Measurements from ENCODE around the gene PIANP.
A peak's percentile ranks its signal among the peaks of the same experiment; 100 is the strongest.
"Not testable (repeated sequence)": the region's sequence is repeated elsewhere in the genome, so short reads cannot be mapped to it uniquely, and the experiment has no call there.

Gene PIANP

DNA sequence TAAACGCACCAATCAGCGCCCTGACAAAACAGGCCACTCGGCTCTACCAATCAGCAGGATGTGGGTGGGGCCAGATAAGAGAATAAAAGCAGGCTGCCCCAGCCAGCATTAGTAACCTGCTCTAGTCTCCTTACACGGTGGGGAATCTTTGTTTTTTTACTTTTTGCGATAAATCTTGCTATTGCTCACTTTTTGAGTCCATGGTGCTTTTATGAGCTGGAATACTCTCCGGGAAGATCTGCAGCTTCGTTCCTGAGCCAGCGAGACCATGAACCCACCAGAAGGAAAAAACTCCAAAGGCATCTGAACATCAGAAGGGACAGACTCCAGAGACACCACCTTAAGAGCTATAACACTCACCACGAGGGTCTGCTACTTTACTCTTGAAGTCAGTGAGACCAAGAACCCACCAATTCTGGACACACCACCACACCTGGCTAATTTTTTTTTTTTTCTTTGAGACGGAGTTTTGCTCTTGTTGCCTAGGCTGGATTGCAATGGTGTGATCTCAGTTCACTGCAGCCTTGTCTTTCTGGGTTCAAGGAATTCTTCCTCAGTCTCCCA is 16.3 kb upstream of the PIANP start:
- Histone ChIP-seq H2BK12ac (ENCODE audit: low read length) (no peak overlapping the region), H2BK120ac (ENCODE audit: insufficient read depth, low read length, poor library complexity) (no peak overlapping the region), H3K79me2 (ENCODE audit: control insufficient read depth, insufficient read depth, low read length, poor library complexity) (no peaks in the 10 kb centered on the region), H3K27ac (ENCODE audit: low read depth, low read length) (no peak overlapping the region), H3K4me3 (ENCODE audit: low read depth, low read length) (no peak overlapping the region), H3K18ac (ENCODE audit: low read length) (no peak overlapping the region), H3K36me3 (ENCODE audit: control insufficient read depth in 1 of 2, insufficient read depth in 2 of 2, low read length in 2 of 2) (no peaks in the 10 kb centered on the region), H3K9ac (ENCODE audit: low read length) (peak overlapping the region; percentile 22), H3K4me2 (ENCODE audit: low read length) (no peak overlapping the region), H3K27me3 (ENCODE audit: insufficient read depth, low read length) (no peaks in the 10 kb centered on the region), H4K91ac (ENCODE audit: low read depth, low read length) (no peak overlapping the region), H3K4me1 (ENCODE audit: control insufficient read depth in 1 of 2, insufficient read depth in 2 of 2, low read length in 2 of 2) (no peaks in the 10 kb centered on the region), H2AK5ac (ENCODE audit: low read length) (no peak overlapping the region), H4K12ac (ENCODE audit: low read depth, low read length) (no peak overlapping the region), H3K23ac (ENCODE audit: low read length) (no peak overlapping the region), H2AFZ (ENCODE audit: insufficient read depth, low read length, poor library complexity) (no peak overlapping the region), H3K14ac (ENCODE audit: low read length) (no peak overlapping the region), H3K4ac (ENCODE audit: low read depth, low read length) (no peak overlapping the region), H4K8ac (ENCODE audit: low read depth, low read length) (no peak overlapping the region), H2BK5ac (ENCODE audit: low read depth, low read length, poor library complexity) (no peak overlapping the region), H3K9me3 (ENCODE audit: insufficient read depth, low read depth, low read length) (peaks cover 2% of the 10 kb centered on the region), H3K79me1 (ENCODE audit: low read length) (no peaks in the 10 kb centered on the region)
- DNase-seq: no peak
- WGBS (ENCODE audit: extremely low coverage, insufficient coverage, insufficient read length): no CpG with 5 or more reads among the region's 10 CpGs

DNA sequence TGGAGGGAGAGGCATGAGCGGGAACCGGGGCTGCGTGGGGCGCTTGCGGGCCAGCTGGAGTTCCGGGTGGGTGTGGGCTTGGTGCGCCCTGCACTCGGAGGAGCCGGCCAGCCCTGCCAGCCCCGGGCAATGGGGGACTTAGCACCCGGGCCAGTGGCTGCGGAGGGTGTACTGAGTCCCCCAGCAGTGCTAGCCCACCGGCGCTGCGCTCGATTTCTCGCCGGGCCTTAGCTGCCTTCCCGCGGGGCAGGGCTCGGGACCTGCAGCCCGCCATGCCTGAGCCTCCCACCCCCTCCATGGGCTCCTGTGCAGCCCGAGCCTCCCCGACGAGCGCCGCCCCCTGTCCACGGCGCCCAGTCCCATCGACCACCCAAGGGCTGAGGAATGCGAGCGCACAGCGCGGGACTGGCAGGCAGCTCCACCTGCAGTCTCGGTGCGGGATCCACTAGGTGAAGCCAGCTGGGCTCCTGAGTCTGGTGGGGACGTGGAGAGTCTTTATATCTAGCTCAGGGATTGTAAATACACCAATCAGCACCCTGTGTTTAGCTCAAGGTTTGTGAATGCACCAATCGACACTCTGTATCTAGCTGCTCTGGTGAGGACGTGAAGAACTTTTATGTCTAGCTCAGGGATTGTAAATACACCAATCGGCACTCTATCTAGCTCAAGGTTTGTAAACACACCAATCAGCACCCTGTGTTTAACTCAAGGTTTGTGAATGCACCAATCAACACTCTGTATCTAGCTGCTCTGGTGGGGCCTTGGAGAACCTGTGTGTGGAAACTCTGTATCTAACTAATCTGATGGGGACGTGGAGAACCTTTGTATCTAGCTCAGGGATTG is 15.6 kb upstream of the PIANP start:
- not testable (repeated sequence) for H4K8ac ChIP-seq (ENCODE audit: low read depth, low read length); H2BK120ac ChIP-seq (ENCODE audit: insufficient read depth, low read length, poor library complexity); H3K14ac ChIP-seq (ENCODE audit: low read length); H3K4me2 ChIP-seq (ENCODE audit: low read length); H3K23ac ChIP-seq (ENCODE audit: low read length); H2BK12ac ChIP-seq (ENCODE audit: low read length); H4K12ac ChIP-seq (ENCODE audit: low read depth, low read length); H4K91ac ChIP-seq (ENCODE audit: low read depth, low read length); H3K27me3 ChIP-seq (ENCODE audit: insufficient read depth, low read length); H3K9ac ChIP-seq (ENCODE audit: low read length); H3K36me3 ChIP-seq (ENCODE audit: control insufficient read depth in 1 of 2, insufficient read depth in 2 of 2, low read length in 2 of 2); H3K18ac ChIP-seq (ENCODE audit: low read length); H2AK5ac ChIP-seq (ENCODE audit: low read length); H3K79me1 ChIP-seq (ENCODE audit: low read length); H3K4ac ChIP-seq (ENCODE audit: low read depth, low read length); H2BK5ac ChIP-seq (ENCODE audit: low read depth, low read length, poor library complexity); H3K9me3 ChIP-seq (ENCODE audit: insufficient read depth, low read depth, low read length); H3K4me1 ChIP-seq (ENCODE audit: control insufficient read depth in 1 of 2, insufficient read depth in 2 of 2, low read length in 2 of 2); H2AFZ ChIP-seq (ENCODE audit: insufficient read depth, low read length, poor library complexity); H3K27ac ChIP-seq (ENCODE audit: low read depth, low read length); DNase-seq; H3K79me2 ChIP-seq (ENCODE audit: control insufficient read depth, insufficient read depth, low read length, poor library complexity); H3K4me3 ChIP-seq (ENCODE audit: low read depth, low read length)
- no CpG with 5 or more reads among the region's 41 CpGs for WGBS (ENCODE audit: extremely low coverage, insufficient coverage, insufficient read length)

DNA sequence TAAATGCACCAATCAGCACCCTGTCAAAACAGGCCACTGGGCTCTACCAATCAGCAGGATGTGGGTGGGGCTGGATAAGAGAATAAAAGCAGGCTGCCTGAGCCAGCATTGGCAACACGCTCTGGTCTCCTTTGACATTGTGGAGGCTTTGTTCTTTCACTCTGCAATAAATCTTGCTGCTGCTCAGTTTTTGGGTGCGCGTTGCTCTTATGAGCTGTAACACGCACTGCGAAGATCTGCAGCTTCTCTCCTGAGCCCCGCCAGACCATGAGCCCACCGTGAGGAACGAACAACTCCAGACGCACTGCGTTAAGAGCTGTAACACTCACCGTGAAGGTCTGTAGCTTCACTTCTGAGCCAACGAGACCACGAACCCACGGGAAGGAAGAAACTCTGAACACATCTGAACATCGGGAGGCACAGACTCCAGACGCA is 8.4 kb upstream of the PIANP start:
- Histone ChIP-seq H3K36me3 (ENCODE audit: control insufficient read depth in 1 of 2, insufficient read depth in 2 of 2, low read length in 2 of 2) (no peaks in the 10 kb centered on the region), H4K12ac (ENCODE audit: low read depth, low read length) (no peak overlapping the region), H3K27me3 (ENCODE audit: insufficient read depth, low read length) (no peaks in the 10 kb centered on the region), H3K4me2 (ENCODE audit: low read length) (no peak overlapping the region), H3K4me1 (ENCODE audit: control insufficient read depth in 1 of 2, insufficient read depth in 2 of 2, low read length in 2 of 2) (no peaks in the 10 kb centered on the region), H3K9ac (ENCODE audit: low read length) (no peak overlapping the region), H3K9me3 (ENCODE audit: insufficient read depth, low read depth, low read length) (no peaks in the 10 kb centered on the region), H3K18ac (ENCODE audit: low read length) (no peak overlapping the region), H4K8ac (ENCODE audit: low read depth, low read length) (no peak overlapping the region), H2BK120ac (ENCODE audit: insufficient read depth, low read length, poor library complexity) (no peak overlapping the region), H3K4me3 (ENCODE audit: low read depth, low read length) (no peak overlapping the region), H3K14ac (ENCODE audit: low read length) (no peak overlapping the region), H2BK5ac (ENCODE audit: low read depth, low read length, poor library complexity) (no peak overlapping the region), H2AFZ (ENCODE audit: insufficient read depth, low read length, poor library complexity) (no peak overlapping the region), H2AK5ac (ENCODE audit: low read length) (no peak overlapping the region), H3K23ac (ENCODE audit: low read length) (no peak overlapping the region), H4K91ac (ENCODE audit: low read depth, low read length) (no peak overlapping the region), H3K79me2 (ENCODE audit: control insufficient read depth, insufficient read depth, low read length, poor library complexity) (no peaks in the 10 kb centered on the region), H3K79me1 (ENCODE audit: low read length) (no peaks in the 10 kb centered on the region), H3K4ac (ENCODE audit: low read depth, low read length) (no peak overlapping the region), H2BK12ac (ENCODE audit: low read length) (no peak overlapping the region), H3K27ac (ENCODE audit: low read depth, low read length) (no peak overlapping the region)
- DNase-seq: no peak
- no CpG with 5 or more reads among the region's 16 CpGs for WGBS (ENCODE audit: extremely low coverage, insufficient coverage, insufficient read length)

GRCh38 chr12:6708351-6708750 is 7.7 kb upstream of the PIANP start:
- WGBS (ENCODE audit: extremely low coverage, insufficient coverage, insufficient read length): no CpG with 5 or more reads among the region's 21 CpGs
- H3K36me3 ChIP-seq (ENCODE audit: control insufficient read depth in 1 of 2, insufficient read depth in 2 of 2, low read length in 2 of 2); H3K4me3 ChIP-seq (ENCODE audit: low read depth, low read length); H2BK12ac ChIP-seq (ENCODE audit: low read length); H3K79me1 ChIP-seq (ENCODE audit: low read length); H3K9ac ChIP-seq (ENCODE audit: low read length); DNase-seq; H3K4me2 ChIP-seq (ENCODE audit: low read length); H3K27ac ChIP-seq (ENCODE audit: low read depth, low read length); H2AK5ac ChIP-seq (ENCODE audit: low read length); H4K12ac ChIP-seq (ENCODE audit: low read depth, low read length); H3K9me3 ChIP-seq (ENCODE audit: insufficient read depth, low read depth, low read length); H4K91ac ChIP-seq (ENCODE audit: low read depth, low read length); H3K23ac ChIP-seq (ENCODE audit: low read length); H2AFZ ChIP-seq (ENCODE audit: insufficient read depth, low read length, poor library complexity); H3K4me1 ChIP-seq (ENCODE audit: control insufficient read depth in 1 of 2, insufficient read depth in 2 of 2, low read length in 2 of 2); H2BK5ac ChIP-seq (ENCODE audit: low read depth, low read length, poor library complexity); H3K79me2 ChIP-seq (ENCODE audit: control insufficient read depth, insufficient read depth, low read length, poor library complexity); H2BK120ac ChIP-seq (ENCODE audit: insufficient read depth, low read length, poor library complexity); H4K8ac ChIP-seq (ENCODE audit: low read depth, low read length); H3K14ac ChIP-seq (ENCODE audit: low read length); H3K18ac ChIP-seq (ENCODE audit: low read length); H3K27me3 ChIP-seq (ENCODE audit: insufficient read depth, low read length); H3K4ac ChIP-seq (ENCODE audit: low read depth, low read length): not testable (repeated sequence)
